AG04450 (cell line): Measurements from ENCODE around the gene SLC6A17. TPM values are rescaled to one million over a fixed set of nuclear protein-coding genes. Genes with fewer than 3 reads are reported as not detected.

Source experiments
- CTCF ChIA-PET: fragments of 300-600, 350-600 bp; formaldehyde crosslinking; extraction: SDS; loops from one replicate; lab custom pipeline; 2022; ENCODE audit warnings: antibody characterized with exemption, inconsistent platforms; lab: Charles Lee
- POLR2A ChIA-PET: fragments of 350-600 bp; formaldehyde crosslinking; extraction: SDS; loops from one replicate; lab custom pipeline; 2021; ENCODE audit warnings: antibody characterized with exemption, inconsistent platforms; lab: Yijun Ruan, JAX
- DNase-seq: peaks from one replicate; pipeline ENCODE4 v3.0.0-alpha.2; 2011; ENCODE audit warnings: low read depth, low spot score
- H3K27ac ChIP-seq: one replicate; pipeline ENCODE4 v1.5.1; 2012; ENCODE audit warnings: low read depth, low read length, control low read depth
- H3K27me3 ChIP-seq: one replicate; pipeline ENCODE4 v1.6.0; 2012; ENCODE audit warnings: low read length; ENCODE audit not compliant: control insufficient read depth, insufficient read depth
- H3K4me3 ChIP-seq: 2 replicates; pipeline ENCODE4 v1.5.1; 2011; ENCODE audit warnings: mild to moderate bottlenecking, low read depth, low read length, control low read depth
- H3K9me3 ChIP-seq: 2 replicates; pipeline ENCODE4 v1.5.1; 2012; ENCODE audit warnings: low read length; ENCODE audit not compliant: control insufficient read depth, insufficient read depth
- polyA plus RNA-seq: library from polyadenylated mRNA; depleted of rRNA; stranded (reverse); fragments of >200 nt; gene quantifications from 2 replicates; pipeline ENCODE4 v1.2.3, GENCODE V29; 2011
- TF ChIP-seq, protein P1 (sequence below): IDR thresholded peaks from 2 replicates; pipeline ENCODE4 v1.5.1; 2011; ENCODE audit warnings: low read depth, low read length, control low read depth, inconsistent platforms

The SLC6A17 gene
- polyA plus RNA-seq, 1 experiment = 0.05 TPM

DNA sequence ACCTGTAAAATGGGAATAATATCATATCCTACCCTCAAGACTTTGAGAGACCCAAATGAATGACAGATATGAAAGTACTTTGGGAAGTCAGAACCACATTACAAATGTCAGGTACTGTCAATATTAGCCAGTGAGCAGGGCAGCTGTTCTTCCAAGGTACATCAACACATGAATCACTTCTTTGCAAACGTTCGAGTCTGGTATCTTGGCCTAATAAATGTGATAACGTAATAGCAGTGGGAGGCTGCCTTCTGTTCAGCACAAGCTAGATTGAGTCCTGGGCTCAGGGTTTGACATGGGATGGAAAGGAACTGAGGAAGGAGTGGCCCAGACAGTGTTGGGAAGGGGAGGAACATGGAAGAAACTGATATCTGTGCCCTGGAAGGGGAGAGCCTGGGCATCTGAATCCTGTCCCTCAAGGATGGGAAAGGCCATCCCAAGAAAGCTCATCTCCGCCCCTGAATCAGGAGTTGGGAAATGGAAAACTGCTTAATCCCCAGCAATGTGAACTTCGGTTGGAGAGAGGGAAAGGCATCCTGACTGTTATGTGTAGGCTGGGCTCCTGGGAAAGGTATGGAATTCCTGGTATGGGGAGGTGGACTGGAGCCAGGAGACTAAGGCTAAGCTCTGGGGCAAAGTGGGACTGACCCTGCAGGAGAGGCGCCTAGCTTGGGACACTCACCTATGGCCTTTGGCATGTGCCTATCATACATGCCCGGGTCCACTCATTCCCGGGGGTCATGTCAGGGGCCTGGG, 74.1 kb downstream of the SLC6A17 start:
- CTCF ChIA-PET = interaction anchor here (1.3 kb wide), 1 partner anchor 16 kb away, joined by 4 read pairs; no protein-coding TSS in a partner anchor
- POLR2A ChIA-PET = no interaction called here
- Histone ChIP-seq H3K4me3 (no peak overlapping the region), H3K27ac (no peak overlapping the region), H3K27me3 (no peaks in the 10 kb centered on the region), H3K9me3 (no peaks in the 10 kb centered on the region)
- DNase-seq = no peak
- TF ChIP-seq, protein P1, sequence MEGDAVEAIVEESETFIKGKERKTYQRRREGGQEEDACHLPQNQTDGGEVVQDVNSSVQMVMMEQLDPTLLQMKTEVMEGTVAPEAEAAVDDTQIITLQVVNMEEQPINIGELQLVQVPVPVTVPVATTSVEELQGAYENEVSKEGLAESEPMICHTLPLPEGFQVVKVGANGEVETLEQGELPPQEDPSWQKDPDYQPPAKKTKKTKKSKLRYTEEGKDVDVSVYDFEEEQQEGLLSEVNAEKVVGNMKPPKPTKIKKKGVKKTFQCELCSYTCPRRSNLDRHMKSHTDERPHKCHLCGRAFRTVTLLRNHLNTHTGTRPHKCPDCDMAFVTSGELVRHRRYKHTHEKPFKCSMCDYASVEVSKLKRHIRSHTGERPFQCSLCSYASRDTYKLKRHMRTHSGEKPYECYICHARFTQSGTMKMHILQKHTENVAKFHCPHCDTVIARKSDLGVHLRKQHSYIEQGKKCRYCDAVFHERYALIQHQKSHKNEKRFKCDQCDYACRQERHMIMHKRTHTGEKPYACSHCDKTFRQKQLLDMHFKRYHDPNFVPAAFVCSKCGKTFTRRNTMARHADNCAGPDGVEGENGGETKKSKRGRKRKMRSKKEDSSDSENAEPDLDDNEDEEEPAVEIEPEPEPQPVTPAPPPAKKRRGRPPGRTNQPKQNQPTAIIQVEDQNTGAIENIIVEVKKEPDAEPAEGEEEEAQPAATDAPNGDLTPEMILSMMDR = no peak

GRCh38 chr1:110225212-110225611, 74.9 kb downstream of the SLC6A17 start:
- ChIA-PET POLR2A (no interaction called here), CTCF (interaction anchor here (1.3 kb wide), 1 partner anchor 17 kb away, joined by 4 read pairs; no protein-coding TSS in a partner anchor)
- Histone ChIP-seq H3K27ac (no peak overlapping the region), H3K9me3 (no peaks in the 10 kb centered on the region), H3K4me3 (no peak overlapping the region), H3K27me3 (no peaks in the 10 kb centered on the region)
- no peak for DNase-seq
- TF ChIP-seq, protein P1 = no peak

DNA sequence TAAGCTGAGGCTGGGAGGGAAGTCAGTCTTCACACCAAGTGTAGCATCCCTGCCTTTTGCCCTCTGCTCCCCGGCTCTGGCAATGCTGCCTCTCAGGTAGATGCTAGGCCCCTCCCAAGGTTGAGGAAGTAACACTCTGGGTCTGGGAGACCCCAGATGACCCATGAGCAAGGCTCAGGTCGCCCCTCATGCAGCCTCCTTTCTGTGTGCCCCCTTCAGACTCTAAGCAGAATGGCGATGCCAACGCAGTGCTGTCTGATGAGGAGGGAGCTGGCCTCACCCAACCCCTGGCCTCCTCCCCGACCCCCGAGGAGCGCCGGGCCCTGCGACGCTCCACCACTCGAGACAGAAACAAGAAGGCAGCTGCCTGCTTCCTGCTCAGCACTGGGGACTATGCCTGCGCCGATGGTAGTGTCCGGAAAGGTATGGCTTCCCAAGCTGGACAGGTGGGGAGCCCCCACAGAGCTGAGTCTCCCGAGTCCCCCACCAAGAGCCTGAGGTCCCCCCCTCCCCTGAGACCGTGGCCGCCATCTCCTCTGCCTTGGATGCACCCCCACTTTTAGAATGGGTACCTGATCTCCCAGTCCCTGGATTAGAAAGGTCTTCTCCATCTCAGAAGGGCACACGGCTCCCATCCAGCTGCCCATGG, 75.6 kb downstream of the SLC6A17 start:
- Histone ChIP-seq H3K27me3 (no peaks in the 10 kb centered on the region), H3K9me3 (no peaks in the 10 kb centered on the region), H3K4me3 (no peak overlapping the region), H3K27ac (no peak overlapping the region)
- TF ChIP-seq, protein P1 = no peak
- ChIA-PET CTCF (interaction anchor here (1.3 kb wide), 2 partner anchors 17 to 87 kb away, joined by 4 read pairs; no protein-coding TSS in a partner anchor), POLR2A (no interaction called here)
- no peak for DNase-seq

DNA sequence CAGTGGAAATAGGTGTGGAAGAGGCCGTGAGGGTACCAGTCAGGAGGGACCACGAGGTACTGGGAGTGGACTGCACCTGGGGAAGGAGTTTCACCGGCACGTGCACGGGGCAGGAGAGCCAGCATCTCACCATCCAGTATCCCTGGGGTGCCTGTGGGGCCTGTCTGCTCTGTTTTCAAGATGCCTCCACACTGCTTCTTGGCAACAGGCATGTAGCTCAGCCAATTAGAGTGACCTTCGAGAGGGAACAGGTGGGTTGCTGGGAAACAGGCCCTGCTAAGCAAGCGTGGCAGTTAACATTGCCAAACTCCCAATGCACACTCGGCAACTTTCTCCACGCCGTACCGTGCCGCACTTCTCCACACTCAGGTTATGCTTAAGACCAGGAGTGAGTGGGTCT, 77.5 kb downstream of the SLC6A17 start:
- ChIA-PET CTCF (interaction anchor here (1.0 kb wide), 1 partner anchor 232 kb away, joined by 4 read pairs; no protein-coding TSS in a partner anchor), POLR2A (no interaction called here)
- DNase-seq = no peak
- TF ChIP-seq, protein P1 = no peak
- no peak overlapping the region for H3K27ac ChIP-seq
- H3K9me3 ChIP-seq = peaks cover 5% of the 10 kb centered on the region; the same call in 1 of the 2 replicates
- no peak overlapping the region for H3K4me3 ChIP-seq
- H3K27me3 ChIP-seq = no peaks in the 10 kb centered on the region
